Mesenchymal stem cell (in vitro differentiated cells and primary cell): ENCODE data around the gene SDCCAG8.
A peak's percentile ranks its signal among the peaks of the same experiment; 100 is the strongest.

ENCODE experiments used
- DNase-seq: peaks from one replicate; pipeline ENCODE4 v3.0.0-alpha.2; 2013
- H2AFZ ChIP-seq: one replicate; pipeline ENCODE4 v1.6.1; 2013; ENCODE audit warnings: low read depth, mild to moderate bottlenecking, control low read depth, inconsistent platforms, low read length, moderate library complexity
- H2AK5ac ChIP-seq: 2 replicates; pipeline ENCODE4 v1.6.1; 2013; ENCODE audit warnings: low read length, moderate library complexity, mild to moderate bottlenecking, inconsistent platforms; ENCODE audit not compliant: severe bottlenecking
- H2BK120ac ChIP-seq: one replicate; pipeline ENCODE4 v1.6.1; 2013; ENCODE audit warnings: low read depth, mild to moderate bottlenecking, inconsistent platforms, low read length, moderate library complexity
- H2BK12ac ChIP-seq, 2 experiments: one replicate each; pipeline ENCODE4 v1.6.1; 2013; ENCODE audit warnings: inconsistent platforms in 2 of 2, low read length in 2 of 2, mild to moderate bottlenecking in 2 of 2, moderate library complexity in 2 of 2, control low read depth in 1 of 2
- H2BK15ac ChIP-seq: one replicate; pipeline ENCODE4 v1.6.1; 2013; ENCODE audit warnings: mild to moderate bottlenecking, low read depth, inconsistent platforms; ENCODE audit not compliant: poor library complexity, severe bottlenecking
- H2BK5ac ChIP-seq: 2 replicates; pipeline ENCODE4 v1.6.1; 2013; ENCODE audit warnings: low read depth, mild to moderate bottlenecking, low read length, control low read depth, inconsistent platforms; ENCODE audit not compliant: poor library complexity, severe bottlenecking
- H3K14ac ChIP-seq, 2 experiments: one replicate each; pipeline ENCODE4 v1.6.1; 2013; ENCODE audit warnings: inconsistent platforms in 2 of 2, low read length in 2 of 2, control low read depth in 1 of 2, mild to moderate bottlenecking in 1 of 2, moderate library complexity in 1 of 2
- H3K18ac ChIP-seq, 2 experiments: one replicate each; pipeline ENCODE4 v1.6.1; 2013; ENCODE audit warnings: inconsistent platforms in 2 of 2, low read length in 2 of 2, control low read depth in 1 of 2, low read depth in 1 of 2, mild to moderate bottlenecking in 1 of 2
- H3K23ac ChIP-seq, 2 experiments: one replicate each; pipeline ENCODE4 v1.6.1; 2013; ENCODE audit warnings: inconsistent platforms in 2 of 2, low read length in 2 of 2, mild to moderate bottlenecking in 2 of 2, moderate library complexity in 2 of 2, control low read depth in 1 of 2
- H3K27ac ChIP-seq: 2 replicates; pipeline ENCODE4 v1.5.1; 2013; ENCODE audit warnings: mild to moderate bottlenecking, moderate library complexity, low read length, control low read depth, inconsistent platforms; ENCODE audit not compliant: poor library complexity, severe bottlenecking
- H3K27me3 ChIP-seq, 2 experiments: 2 replicates each; pipeline versions ENCODE4 v1.6.1 to v1.7.0; 2013; ENCODE audit warnings: low read length in 2 of 2, mild to moderate bottlenecking in 2 of 2, moderate library complexity in 2 of 2, control low read depth in 1 of 2, inconsistent platforms in 1 of 2; ENCODE audit not compliant: control insufficient read depth in 1 of 2, insufficient read depth in 1 of 2
- H3K36me3 ChIP-seq, 2 experiments: 2 replicates each; pipeline versions ENCODE4 v1.6.1 to v1.7.0; 2013; ENCODE audit warnings: low read length in 2 of 2, control low read depth in 1 of 2, inconsistent platforms in 1 of 2, low read depth in 1 of 2, mild to moderate bottlenecking in 1 of 2; ENCODE audit not compliant: insufficient read depth in 2 of 2, control insufficient read depth in 1 of 2
- H3K4ac ChIP-seq, 2 experiments: one replicate each; pipeline ENCODE4 v1.6.1; 2013; ENCODE audit warnings: inconsistent platforms in 2 of 2, low read length in 2 of 2, mild to moderate bottlenecking in 2 of 2, moderate library complexity in 2 of 2, control low read depth in 1 of 2, low read depth in 1 of 2
- H3K4me1 ChIP-seq: 2 replicates; pipeline ENCODE4 v1.6.1; 2013; ENCODE audit warnings: low read depth, low read length, control low read depth; ENCODE audit not compliant: control insufficient read depth, insufficient read depth
- H3K4me2 ChIP-seq: 2 replicates; pipeline ENCODE4 v1.6.1; 2013; ENCODE audit warnings: low read length, mild to moderate bottlenecking, inconsistent platforms; ENCODE audit not compliant: poor library complexity, severe bottlenecking
- H3K4me3 ChIP-seq, 2 experiments: 2 replicates each; pipeline versions ENCODE4 v1.5.1 to v1.7.0; 2013; ENCODE audit warnings: low read length in 2 of 2, mild to moderate bottlenecking in 2 of 2, control low read depth in 1 of 2, low read depth in 1 of 2; ENCODE audit not compliant: insufficient read depth in 1 of 2
- H3K79me1 ChIP-seq: replicated peaks from 2 replicates; pipeline ENCODE4 v1.6.1; 2013; ENCODE audit warnings: mild to moderate bottlenecking, control low read depth, low read length, inconsistent platforms; ENCODE audit not compliant: poor library complexity, severe bottlenecking
- H3K9ac ChIP-seq: 2 replicates; pipeline ENCODE4 v1.7.0; 2013; ENCODE audit warnings: mild to moderate bottlenecking, low read length, moderate library complexity
- H3K9me3 ChIP-seq: 2 replicates; pipeline ENCODE4 v1.7.0; 2013; ENCODE audit warnings: mild to moderate bottlenecking, low read length; ENCODE audit not compliant: control insufficient read depth
- H4K8ac ChIP-seq: one replicate; pipeline ENCODE4 v1.6.1; 2013; ENCODE audit warnings: inconsistent platforms, mild to moderate bottlenecking, low read length, moderate library complexity
- H4K91ac ChIP-seq: one replicate; pipeline ENCODE4 v1.6.1; 2013; ENCODE audit warnings: mild to moderate bottlenecking, low read length, inconsistent platforms
- WGBS: methylation state at CpG from one replicate; pipeline ENCODE4 v1.1.7; 2013; ENCODE audit warnings: mixed read lengths; 5-methylcytosine and 5-hydroxymethylcytosine counted together

Gene SDCCAG8

GRCh38 chr1:243483071-243483771 is 227.4 kb downstream of the SDCCAG8 start:
- H3K14ac ChIP-seq: peak overlapping the region in 1 of 2 experiments; percentile 76
- H3K4me3 ChIP-seq: peak overlapping the region in 1 of 2 experiments; percentile 51
- H3K27me3 ChIP-seq: no peaks in the 10 kb centered on the region
- H3K27ac ChIP-seq: no peak overlapping the region
- H3K4me2 ChIP-seq: peak overlapping the region; percentile 89
- H3K4me1 ChIP-seq: peaks cover 15% of the 10 kb centered on the region
- no peak overlapping the region for H3K9ac ChIP-seq
- no peak overlapping the region for H2BK5ac ChIP-seq
- H4K8ac ChIP-seq: peak overlapping the region; percentile 41
- H2BK120ac ChIP-seq: peak overlapping the region; percentile 8
- H3K79me1 ChIP-seq: peaks cover 6% of the 10 kb centered on the region
- peak overlapping the region; percentile 30 for H4K91ac ChIP-seq
- peak overlapping the region; percentile 47 to 86 for H3K18ac ChIP-seq
- H2BK12ac ChIP-seq: no peak overlapping the region
- peak overlapping the region; percentile 75 for H2AFZ ChIP-seq
- H3K23ac ChIP-seq: peak overlapping the region in 1 of 2 experiments; percentile 66
- WGBS: 11% methylated on average over 46 of the region's 60 CpGs
- H3K4ac ChIP-seq: peak overlapping the region in 1 of 2 experiments; percentile 9
- peaks cover 7 to 16% of the 10 kb centered on the region in 2 experiments for H3K36me3 ChIP-seq
- H3K9me3 ChIP-seq: no peaks in the 10 kb centered on the region
- H2AK5ac ChIP-seq: no peak overlapping the region
- no peak for DNase-seq
- no peak overlapping the region for H2BK15ac ChIP-seq

GRCh38 chr1:243483952-243484351 is 228.1 kb downstream of the SDCCAG8 start:
- Histone ChIP-seq H3K4me3 (no peak overlapping the region), H3K4ac (no peak overlapping the region), H3K27ac (no peak overlapping the region), H4K8ac (no peak overlapping the region), H2BK12ac (no peak overlapping the region), H2BK120ac (no peak overlapping the region), H2BK15ac (no peak overlapping the region), H3K27me3 (no peaks in the 10 kb centered on the region), H3K79me1 (peaks cover 6% of the 10 kb centered on the region), H3K36me3 (peaks cover 9 to 18% of the 10 kb centered on the region in 2 experiments), H4K91ac (no peak overlapping the region), H3K14ac (no peak overlapping the region), H3K4me1 (peaks cover 15% of the 10 kb centered on the region), H3K18ac (no peak overlapping the region), H2BK5ac (no peak overlapping the region), H3K9ac (no peak overlapping the region), H2AK5ac (peak overlapping the region; percentile 9), H3K4me2 (peak overlapping the region; percentile 89), H3K9me3 (no peaks in the 10 kb centered on the region), H2AFZ (no peak overlapping the region), H3K23ac (no peak overlapping the region)
- no peak for DNase-seq
- WGBS: 97% methylated on average over 16 of the region's 16 CpGs

GRCh38 chr1:243487036-243487648 is 231.3 kb downstream of the SDCCAG8 start:
- H3K23ac ChIP-seq: peak overlapping the region in 1 of 2 experiments; percentile 27
- H3K4ac ChIP-seq: no peak overlapping the region
- 97% methylated on average over 11 of the region's 15 CpGs for WGBS
- no peak overlapping the region for H3K4me2 ChIP-seq
- peaks cover 27 to 35% of the 10 kb centered on the region in 2 experiments for H3K36me3 ChIP-seq
- no peak overlapping the region for H3K4me3 ChIP-seq
- H3K18ac ChIP-seq: no peak overlapping the region
- H3K9ac ChIP-seq: no peak overlapping the region
- no peak overlapping the region for H2BK15ac ChIP-seq
- no peak overlapping the region for H2BK5ac ChIP-seq
- no peak overlapping the region for H2BK120ac ChIP-seq
- H3K79me1 ChIP-seq: peaks cover 11% of the 10 kb centered on the region
- H3K27me3 ChIP-seq: no peaks in the 10 kb centered on the region
- H4K91ac ChIP-seq: no peak overlapping the region
- no peak overlapping the region for H2AK5ac ChIP-seq
- DNase-seq: no peak
- no peak overlapping the region for H3K14ac ChIP-seq
- no peak overlapping the region for H4K8ac ChIP-seq
- no peak overlapping the region for H2AFZ ChIP-seq
- H3K4me1 ChIP-seq: peaks cover 15% of the 10 kb centered on the region
- H2BK12ac ChIP-seq: no peak overlapping the region
- no peak overlapping the region for H3K27ac ChIP-seq
- H3K9me3 ChIP-seq: no peaks in the 10 kb centered on the region

GRCh38 chr1:243487649-243488227 is 231.9 kb downstream of the SDCCAG8 start:
- Histone ChIP-seq H2AFZ (no peak overlapping the region), H4K8ac (no peak overlapping the region), H3K79me1 (peaks cover 8% of the 10 kb centered on the region), H4K91ac (no peak overlapping the region), H3K4ac (no peak overlapping the region), H3K14ac (no peak overlapping the region), H3K4me2 (no peak overlapping the region), H2BK5ac (no peak overlapping the region), H2AK5ac (no peak overlapping the region), H3K4me1 (peaks cover 9% of the 10 kb centered on the region), H2BK15ac (no peak overlapping the region), H3K9ac (no peak overlapping the region), H2BK12ac (no peak overlapping the region), H3K27me3 (no peaks in the 10 kb centered on the region), H3K27ac (no peak overlapping the region), H3K9me3 (no peaks in the 10 kb centered on the region), H3K23ac (peak overlapping the region in 1 of 2 experiments; percentile 27), H3K36me3 (peaks cover 27 to 35% of the 10 kb centered on the region in 2 experiments), H3K4me3 (no peak overlapping the region), H2BK120ac (no peak overlapping the region), H3K18ac (no peak overlapping the region)
- WGBS: 83% methylated on average over 40 of the region's 40 CpGs
- DNase-seq: no peak
